Activated T-cell treated with anti-CD3 and anti-CD28 coated beads, Interleukin-2, amount 50 U/mL, for 72 hours (primary cell): ENCODE results near the gene RPS6KA5. TPM values are rescaled to one million over a fixed set of nuclear protein-coding genes. Genes with fewer than 3 reads are reported as not detected.
"Not testable (repeated sequence)": the region's sequence is repeated elsewhere in the genome, so short reads cannot be mapped to it uniquely, and the experiment has no call there.

ENCODE experiments used
- ATAC-seq, 2 donors: fragments of 150-1000 bp; cut with Tn5 transposase; replicated peaks in 1 of 2; 2 replicates each; pipeline ENCODE4 v1.10.0; 2021; ENCODE audit warnings: moderate library complexity in 2 of 2, mild to moderate bottlenecking in 1 of 2
- DNase-seq, 2 donors: peaks; one replicate each; pipeline ENCODE4 v3.0.0; 2021 to 2022; ENCODE audit warnings: mixed read lengths in 1 of 2
- H3K27ac Mint-ChIP-seq: one replicate; pipeline ENCODE4 v1.8.0; 2022; ENCODE audit warnings: mild to moderate bottlenecking, moderate library complexity, mixed read lengths
- H3K27me3 Mint-ChIP-seq: one replicate; pipeline ENCODE4 v1.8.0; 2022; ENCODE audit warnings: low read depth, mixed read lengths
- H3K36me3 Mint-ChIP-seq, 2 donors: one replicate each; pipeline ENCODE4 v1.8.0; 2022; ENCODE audit warnings: mixed read lengths in 2 of 2, mild to moderate bottlenecking in 1 of 2; ENCODE audit not compliant: insufficient read depth in 2 of 2
- H3K4me1 Mint-ChIP-seq: one replicate; pipeline ENCODE4 v1.8.0; 2022; ENCODE audit warnings: low read depth, mixed read lengths
- H3K4me3 Mint-ChIP-seq, 2 donors: one replicate each; pipeline ENCODE4 v1.8.0; 2022; ENCODE audit warnings: mild to moderate bottlenecking in 2 of 2, mixed read lengths in 2 of 2, moderate library complexity in 2 of 2
- H3K9me3 Mint-ChIP-seq, 2 donors: one replicate each; pipeline ENCODE4 v1.8.0; 2022; ENCODE audit warnings: mixed read lengths in 2 of 2
- total RNA-seq, 2 donors: library from RNA; stranded (reverse); gene quantifications; one replicate each; pipeline ENCODE4 v1.2.3, GENCODE V29; 2022

The RPS6KA5 gene
- total RNA-seq, 2 donors from 2014 or later, result 18.5 to 30.3 TPM

GRCh38 chr14:90838531-90838930 is 221.9 kb downstream of the RPS6KA5 start:
- not testable (repeated sequence) for DNase-seq, H3K27me3 Mint-ChIP-seq, H3K4me3 Mint-ChIP-seq, H3K36me3 Mint-ChIP-seq, ATAC-seq, H3K9me3 Mint-ChIP-seq, H3K27ac Mint-ChIP-seq
- H3K4me1 Mint-ChIP-seq, result peaks cover 20% of the 10 kb centered on the region

- Mint-ChIP-seq H3K27me3 (no peaks in the 10 kb centered on the region), H3K27ac (no peak overlapping the region), H3K4me3 (no peak overlapping the region), H3K9me3 (no peaks in the 10 kb centered on the region), H3K4me1 (peaks cover 20% of the 10 kb centered on the region), H3K36me3 (no peaks in the 10 kb centered on the region)
- ATAC-seq (no peak), DNase-seq (no peak)
Measured at GRCh38 chr14:90837355-90837754, 223.1 kb downstream of the RPS6KA5 start.

- peak overlapping the region; percentile 48 to 76 for H3K4me3 Mint-ChIP-seq
- no peak overlapping the region for H3K27ac Mint-ChIP-seq
- peak; percentile 22 to 28 for ATAC-seq
Measured at GRCh38 chr14:90836692-90837063, 223.8 kb downstream of the RPS6KA5 start.

DNA sequence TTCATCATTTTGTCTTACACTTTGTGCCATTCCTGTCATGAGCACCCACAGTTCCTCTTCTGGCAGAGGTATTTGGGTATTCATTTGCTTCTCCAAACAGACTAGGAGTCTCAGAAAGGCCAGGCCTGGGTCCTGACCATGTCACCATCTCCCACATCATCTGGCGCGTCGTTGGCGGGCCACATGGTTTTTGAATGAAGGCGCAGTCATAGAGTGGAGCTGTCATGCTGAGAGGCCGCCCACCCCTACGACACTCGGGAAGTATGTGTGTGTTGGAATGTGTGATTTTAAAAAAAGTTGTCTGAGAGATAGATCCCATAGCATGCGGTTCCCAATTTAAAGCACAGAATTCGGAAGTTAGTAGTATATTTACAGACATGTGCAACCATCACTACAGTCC is 228.6 kb downstream of the RPS6KA5 start:
- no peak for DNase-seq

More at GRCh38 chr14:90836692-90837063, 223.8 kb downstream of the RPS6KA5 start:
- Mint-ChIP-seq H3K9me3 (no peaks in the 10 kb centered on the region), H3K27me3 (no peaks in the 10 kb centered on the region), H3K4me1 (peaks cover 20% of the 10 kb centered on the region), H3K36me3 (no peaks in the 10 kb centered on the region)
- no peak for DNase-seq

GRCh38 chr14:90830931-90831701 is 229.3 kb downstream of the RPS6KA5 start:
- peaks cover 0 to 2% of the 10 kb centered on the region in 2 donors for H3K36me3 Mint-ChIP-seq
- no peak overlapping the region for H3K27ac Mint-ChIP-seq
- DNase-seq (no peak), ATAC-seq (no peak)
- H3K27me3 Mint-ChIP-seq, result no peaks in the 10 kb centered on the region
- peaks cover 37% of the 10 kb centered on the region for H3K4me1 Mint-ChIP-seq
- H3K9me3 Mint-ChIP-seq, result no peaks in the 10 kb centered on the region
- H3K4me3 Mint-ChIP-seq, result no peak overlapping the region

More for the DNA sequence above, 228.6 kb downstream of the RPS6KA5 start:
- peaks cover 43% of the 10 kb centered on the region for H3K4me1 Mint-ChIP-seq
- H3K4me3 Mint-ChIP-seq, result no peak overlapping the region
- H3K27ac Mint-ChIP-seq, result no peak overlapping the region
- no peaks in the 10 kb centered on the region for H3K27me3 Mint-ChIP-seq
- H3K9me3 Mint-ChIP-seq, result no peaks in the 10 kb centered on the region
- H3K36me3 Mint-ChIP-seq, result peaks cover 0 to 2% of the 10 kb centered on the region in 2 donors
- ATAC-seq, result no peak

- no peak for DNase-seq
- Mint-ChIP-seq H3K4me3 (no peak overlapping the region), H3K36me3 (peaks cover 4% of the 10 kb centered on the region in 2 donors), H3K27me3 (no peaks in the 10 kb centered on the region), H3K4me1 (peaks cover 23% of the 10 kb centered on the region), H3K27ac (no peak overlapping the region), H3K9me3 (peaks cover 0 to 2% of the 10 kb centered on the region in 2 donors)
- no peak for ATAC-seq
Measured at GRCh38 chr14:90829677-90830076, 230.8 kb downstream of the RPS6KA5 start.

DNA sequence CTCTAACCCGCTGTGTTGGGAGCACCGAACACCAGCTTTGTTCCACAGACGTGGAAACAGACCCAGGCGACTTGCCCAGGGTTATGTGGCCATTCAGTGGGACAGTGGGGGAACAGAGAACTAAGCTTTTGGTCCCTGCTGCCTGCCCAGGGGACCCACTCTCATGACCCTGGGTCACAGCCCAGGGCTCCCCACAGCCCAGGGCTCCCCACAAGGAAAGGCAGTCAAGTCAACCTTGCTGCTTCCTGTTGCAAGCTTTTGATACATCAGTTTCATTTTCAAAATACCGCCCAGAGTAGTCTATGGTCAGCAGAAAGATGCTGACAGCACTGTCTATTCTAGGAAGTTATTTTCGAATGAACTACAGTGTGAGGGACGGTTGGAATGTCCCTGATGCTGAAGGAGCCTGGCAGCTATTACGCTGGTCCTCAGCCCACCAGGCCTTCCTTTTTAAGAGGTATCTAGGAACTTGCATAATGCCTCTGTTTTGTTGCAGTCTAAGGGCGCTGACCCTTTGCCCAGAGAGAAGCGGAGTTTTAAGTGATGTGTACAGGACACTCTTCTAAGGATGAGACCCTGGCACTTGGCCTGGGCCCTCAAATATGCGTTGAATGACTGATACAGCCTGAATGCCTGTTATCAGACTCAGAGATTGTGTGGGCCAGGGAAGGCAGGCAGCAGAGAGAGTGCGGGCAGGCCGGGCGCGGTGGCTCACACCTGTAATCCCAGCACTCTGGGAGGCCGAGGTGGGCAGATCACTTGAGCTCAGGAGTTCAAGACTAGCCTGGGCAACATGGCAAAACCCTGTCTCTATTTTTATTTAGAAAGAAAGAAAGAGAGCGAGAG is 231.6 kb downstream of the RPS6KA5 start:
- H3K4me3 Mint-ChIP-seq, result peak overlapping the region; percentile 80 to 90
- ATAC-seq, result peak; percentile 59 to 68

GRCh38 chr14:90827919-90828610 is 232.4 kb downstream of the RPS6KA5 start:
- Mint-ChIP-seq H3K27ac (peak overlapping the region; percentile 98), H3K27me3 (no peaks in the 10 kb centered on the region), H3K36me3 (peaks cover 8 to 13% of the 10 kb centered on the region in 2 donors), H3K4me3 (peak overlapping the region; percentile 80 to 90), H3K9me3 (peaks cover 8 to 9% of the 10 kb centered on the region in 2 donors), H3K4me1 (peaks cover 23% of the 10 kb centered on the region)
- ATAC-seq (peak; percentile 97 to 98), DNase-seq (peak; percentile 93 to 98)

More for the DNA sequence above, 231.6 kb downstream of the RPS6KA5 start:
- H3K36me3 Mint-ChIP-seq, result peaks cover 8 to 11% of the 10 kb centered on the region in 2 donors
- DNase-seq, result peak; percentile 27 to 50
- H3K4me1 Mint-ChIP-seq, result peaks cover 23% of the 10 kb centered on the region
- peaks cover 4 to 6% of the 10 kb centered on the region in 2 donors for H3K9me3 Mint-ChIP-seq
- H3K27me3 Mint-ChIP-seq, result no peaks in the 10 kb centered on the region
- peak overlapping the region; percentile 98 for H3K27ac Mint-ChIP-seq

DNA sequence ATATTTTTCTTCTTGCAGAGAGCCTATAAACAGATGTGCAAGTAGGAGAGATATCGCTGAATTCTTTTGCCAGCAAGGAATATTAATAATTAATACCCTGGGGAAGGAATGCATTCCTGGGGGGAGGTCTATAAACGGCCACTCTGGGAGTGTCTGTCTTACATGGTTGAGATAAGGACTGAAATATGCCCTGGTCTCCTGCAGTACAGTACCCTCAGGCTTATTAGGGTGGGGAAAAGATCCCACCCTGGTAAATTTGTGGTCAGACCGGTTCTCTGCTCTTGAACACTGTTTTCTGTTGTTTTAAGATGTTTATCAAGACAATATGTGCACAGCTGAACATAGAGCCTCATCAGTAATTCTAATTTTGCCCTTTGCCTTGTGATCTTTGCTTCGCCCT is 236.9 kb downstream of the RPS6KA5 start:
- Mint-ChIP-seq H3K36me3 (peaks cover 7 to 16% of the 10 kb centered on the region in 2 donors), H3K4me1 (peaks cover 24% of the 10 kb centered on the region)
- H3K4me3 Mint-ChIP-seq, H3K9me3 Mint-ChIP-seq, ATAC-seq, DNase-seq, H3K27me3 Mint-ChIP-seq, H3K27ac Mint-ChIP-seq: not testable (repeated sequence)

DNA sequence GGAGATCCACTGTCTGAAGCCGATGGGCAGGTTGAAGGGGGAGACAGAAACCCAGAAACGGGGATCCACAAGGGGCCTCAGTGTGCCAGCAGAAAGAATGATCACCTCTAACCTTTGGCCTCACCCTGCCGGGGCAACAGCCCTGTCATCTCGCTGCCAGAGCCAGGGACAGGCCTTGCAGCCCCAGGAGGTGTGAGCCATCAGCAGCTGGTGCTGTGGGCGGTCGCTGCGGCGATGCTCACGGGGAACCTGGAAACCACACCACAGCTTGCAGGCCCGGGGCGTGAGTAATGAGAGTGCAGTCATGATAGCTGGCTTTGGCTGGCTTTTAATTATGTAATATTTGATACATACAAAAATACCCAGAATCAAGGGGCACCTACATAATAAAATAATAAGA is 239.5 kb downstream of the RPS6KA5 start:
- H3K4me3 Mint-ChIP-seq, result no peak overlapping the region
- H3K36me3 Mint-ChIP-seq, result peaks cover 7 to 16% of the 10 kb centered on the region in 2 donors
- peaks cover 15% of the 10 kb centered on the region for H3K4me1 Mint-ChIP-seq
- H3K27ac Mint-ChIP-seq, result no peak overlapping the region
- ATAC-seq (peak; percentile 94 to 96), DNase-seq (peak; percentile 86 to 90)
- peaks cover 8 to 9% of the 10 kb centered on the region in 2 donors for H3K9me3 Mint-ChIP-seq
- H3K27me3 Mint-ChIP-seq, result peaks cover 10% of the 10 kb centered on the region

DNA sequence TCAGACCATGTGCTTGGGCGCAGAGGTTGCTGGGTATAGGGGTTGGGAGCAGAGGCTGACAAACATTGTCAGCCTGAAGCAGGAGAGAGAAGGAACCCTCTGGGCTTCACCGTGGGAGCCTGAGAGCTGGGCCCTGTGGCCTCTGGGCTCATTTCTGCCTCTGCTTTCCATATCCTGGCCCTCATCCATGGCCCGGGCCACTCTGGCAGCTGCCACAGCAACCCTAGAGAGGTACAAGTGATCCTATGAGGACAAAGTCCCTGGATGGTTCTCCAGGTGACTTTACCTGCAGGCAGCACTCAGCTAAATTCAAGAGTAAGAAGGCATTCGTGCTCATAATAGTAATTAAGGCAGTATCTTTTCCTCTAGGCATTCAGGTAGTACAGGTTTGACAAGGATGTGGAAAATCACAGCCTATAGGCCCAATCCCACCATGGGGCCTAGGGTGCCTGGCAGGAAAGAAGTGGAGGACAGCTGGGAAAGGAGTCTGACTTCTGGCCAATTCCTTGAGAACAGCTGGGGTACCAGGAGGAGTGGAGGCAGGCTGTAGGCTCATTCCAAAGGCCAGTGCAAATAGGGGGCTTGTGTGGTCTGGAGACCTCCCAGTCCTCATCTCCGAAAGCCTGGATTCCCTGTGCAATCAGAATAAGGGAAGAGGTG is 240.6 kb downstream of the RPS6KA5 start:
- Mint-ChIP-seq H3K9me3 (peaks cover 7 to 9% of the 10 kb centered on the region in 2 donors), H3K4me1 (peaks cover 20% of the 10 kb centered on the region), H3K27me3 (peaks cover 19% of the 10 kb centered on the region), H3K36me3 (peaks cover 5 to 13% of the 10 kb centered on the region in 2 donors), H3K4me3 (no peak overlapping the region), H3K27ac (no peak overlapping the region)
- no peak for ATAC-seq
- DNase-seq, result no peak

DNA sequence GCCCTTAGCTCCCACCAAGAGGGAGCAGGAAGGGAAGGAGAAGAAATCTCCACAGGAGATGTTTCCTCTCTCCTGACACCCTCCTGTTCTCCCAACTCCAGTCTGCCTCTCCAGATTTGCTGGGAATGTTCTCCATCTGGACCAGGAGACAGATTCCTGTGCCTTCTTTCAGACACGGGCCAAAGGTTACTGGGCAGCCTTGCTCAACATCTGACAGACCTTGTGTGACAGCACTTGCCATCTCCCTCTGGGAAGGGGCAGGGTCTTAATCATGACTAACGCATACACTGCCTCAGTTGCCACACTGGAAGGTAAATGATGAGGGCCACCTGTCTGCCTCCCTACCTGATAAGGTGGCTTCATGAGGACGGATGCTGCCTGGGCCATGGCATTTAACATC is 241.7 kb downstream of the RPS6KA5 start:
- peaks cover 20% of the 10 kb centered on the region for H3K4me1 Mint-ChIP-seq
- H3K27me3 Mint-ChIP-seq, result peaks cover 21% of the 10 kb centered on the region
- peaks cover under 1 to 3% of the 10 kb centered on the region in 2 donors for H3K9me3 Mint-ChIP-seq
- DNase-seq (no peak), ATAC-seq (no peak)
- H3K36me3 Mint-ChIP-seq, result peaks cover 0 to 3% of the 10 kb centered on the region in 2 donors
- H3K4me3 Mint-ChIP-seq, result no peak overlapping the region
- no peak overlapping the region for H3K27ac Mint-ChIP-seq
